Ovary (tissue), 3 donors: ENCODE results near the gene TRRAP.

Experiments used
- CTCF ChIP-seq, 3 donors: fragments of 450-650 bp in 2 of 3; fragments of 200-600 bp in 1 of 3; IDR thresholded peaks; one replicate each; pipeline versions ENCODE4 v1.5.1 to v1.8.0; 2016 to 2022; ENCODE audit warnings: antibody characterized with exemption in 3 of 3, mild to moderate bottlenecking in 1 of 3
- EP300 ChIP-seq: sonication (generic); formaldehyde crosslinking; IDR thresholded peaks from one replicate; pipeline ENCODE4 v1.6.1; 2017; ENCODE audit warnings: antibody characterized with exemption
- POLR2A ChIP-seq: fragments of 450-650 bp; IDR thresholded peaks from one replicate; pipeline ENCODE4 v1.6.1; 2017; ENCODE audit warnings: antibody characterized with exemption, mild to moderate bottlenecking, moderate library complexity
- donor health status: DM: no; HTN: no; CAD: no.

- no peak for TF ChIP-seq CTCF (IDR thresholded peaks at IDR 0.05)
- TF ChIP-seq POLR2A: no peak
- no peak for TF ChIP-seq EP300
Observed at GRCh38 chr7:98911916-98912315, 33.6 kb downstream of the TRRAP start.
